ENCODE results near the gene CHRDL2. TPM values are rescaled to one million over a fixed set of nuclear protein-coding genes. Genes with fewer than 3 reads are reported as not detected.
A peak's percentile ranks its signal among the peaks of the same experiment; 100 is the strongest.

The CHRDL2 gene
- total and polyA plus RNA-seq, 4 donors: 0.23 to 14.5 (median 4.1) TPM; not detected in 1

DNA sequence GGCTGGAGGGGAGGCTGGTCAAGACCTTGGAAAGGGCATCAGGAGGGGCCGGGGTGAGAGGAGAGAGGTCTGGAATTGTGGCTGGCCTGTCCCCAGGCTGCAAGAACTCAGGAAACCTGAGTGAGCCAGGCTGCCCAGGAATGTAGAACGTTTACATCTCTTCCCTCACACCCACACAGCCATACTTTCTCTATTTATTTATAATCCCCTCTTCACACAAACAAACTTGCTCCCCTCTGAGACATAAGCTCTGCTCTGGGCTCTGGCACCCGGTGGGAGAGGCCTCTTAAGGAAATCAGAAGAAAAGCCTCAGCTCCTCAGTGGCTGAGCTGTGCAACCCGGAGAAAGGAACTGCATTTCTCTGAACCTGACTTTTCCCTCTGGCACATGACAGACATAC is 5.5 kb downstream of the CHRDL2 start:
- H3K36me3 ChIP-seq (ENCODE audit: control insufficient read depth in 1 of 2, insufficient read depth in 2 of 2, low read length in 1 of 2): no peaks in the 10 kb centered on the region
- no peak overlapping the region for H3K27ac ChIP-seq (ENCODE audit: low read depth in 1 of 2, low read length in 2 of 2)
- H3K9me3 ChIP-seq (ENCODE audit: control insufficient read depth, low read length): no peaks in the 10 kb centered on the region
- ATAC-seq (ENCODE audit: low FRiP score) (no peak), DNase-seq (no peak)
- no peak overlapping the region for H3K4me3 ChIP-seq (ENCODE audit: low read length in 2 of 2)
- peaks cover 0 to under 1% of the 10 kb centered on the region in 2 donors for H3K4me1 ChIP-seq (ENCODE audit: control insufficient read depth in 1 of 2, insufficient read depth in 2 of 2, low read length in 2 of 2)
- intact Hi-C loops (cut with DNase I): loop anchor here (1.0 to 10.0 kb wide), 5 partner anchors 25 to 231 kb away; partner anchors contain the start of gene LIPT2 (in 1 of the 2)
- 50 to 57% methylated on average over 4 of the region's 4 CpGs for WGBS, 2 donors
- H3K27me3 ChIP-seq (ENCODE audit: control insufficient read depth in 1 of 2, insufficient read depth in 2 of 2, low read length in 1 of 2): no peaks in the 10 kb centered on the region

DNA sequence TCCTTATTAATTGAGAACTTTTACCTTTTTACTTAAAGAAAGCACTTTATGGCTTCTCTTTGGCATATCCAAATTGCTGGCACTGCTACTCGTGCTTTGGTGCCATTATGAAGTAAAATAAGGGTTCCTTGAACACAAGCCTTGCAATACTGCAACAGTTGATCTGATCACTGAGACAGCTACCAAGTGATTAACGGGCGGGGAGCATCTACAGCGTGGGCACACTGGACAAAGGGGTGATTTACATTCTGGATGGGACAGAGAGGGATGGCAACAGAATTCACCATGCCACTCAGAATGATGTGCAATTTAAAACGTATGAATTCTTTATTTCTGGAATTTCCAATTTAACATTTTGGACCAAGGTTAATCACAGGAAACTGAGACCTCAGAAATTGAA is 7.7 kb downstream of the CHRDL2 start:
- Histone ChIP-seq H3K27me3 (ENCODE audit: control insufficient read depth in 1 of 2, insufficient read depth in 2 of 2, low read length in 1 of 2) (no peaks in the 10 kb centered on the region), H3K36me3 (ENCODE audit: control insufficient read depth in 1 of 2, insufficient read depth in 2 of 2, low read length in 1 of 2) (no peaks in the 10 kb centered on the region), H3K4me1 (ENCODE audit: control insufficient read depth in 1 of 2, insufficient read depth in 2 of 2, low read length in 2 of 2) (peaks cover 0 to 7% of the 10 kb centered on the region in 2 donors), H3K4me3 (ENCODE audit: low read length in 2 of 2) (no peak overlapping the region), H3K27ac (ENCODE audit: low read depth in 1 of 2, low read length in 2 of 2) (no peak overlapping the region), H3K9me3 (ENCODE audit: control insufficient read depth, low read length) (no peaks in the 10 kb centered on the region)
- WGBS, 2 donors: 84 to 85% methylated on average over 5 of the region's 5 CpGs
- no peak for DNase-seq
- intact Hi-C loops (cut with DNase I): loop anchor here (2.0 to 10.0 kb wide), 3 partner anchors 21 to 229 kb away; partner anchors contain the start of gene LIPT2 (in 1 of the 2)
- ATAC-seq (ENCODE audit: low FRiP score): no peak

DNA sequence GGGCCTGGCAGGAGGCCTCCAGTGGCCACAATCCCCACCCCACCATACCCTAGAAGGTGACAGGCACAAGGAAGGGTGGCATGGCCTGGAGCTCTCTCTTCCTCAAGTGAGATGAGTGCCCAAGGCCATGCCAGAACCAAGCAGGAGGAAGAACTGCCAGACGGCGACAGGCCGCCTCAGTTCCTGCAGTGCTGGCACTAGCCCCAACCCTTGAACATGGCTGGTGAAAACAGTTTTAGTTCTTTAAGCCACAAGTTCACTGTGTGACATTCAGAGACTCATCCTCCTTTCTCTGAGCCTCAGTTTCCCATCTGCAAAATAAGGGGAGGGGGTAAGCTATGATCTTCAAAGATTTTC is 9.8 kb downstream of the CHRDL2 start:
- H3K4me3 ChIP-seq (ENCODE audit: low read length in 2 of 2): no peak overlapping the region
- no peaks in the 10 kb centered on the region for H3K27me3 ChIP-seq (ENCODE audit: control insufficient read depth in 1 of 2, insufficient read depth in 2 of 2, low read length in 1 of 2)
- DNase-seq (no peak), ATAC-seq (ENCODE audit: low FRiP score) (no peak)
- no peaks in the 10 kb centered on the region for H3K9me3 ChIP-seq (ENCODE audit: control insufficient read depth, low read length)
- WGBS, 2 donors: 10 to 27% methylated on average over 3 of the region's 3 CpGs
- peaks cover 0 to 7% of the 10 kb centered on the region in 2 donors for H3K4me1 ChIP-seq (ENCODE audit: control insufficient read depth in 1 of 2, insufficient read depth in 2 of 2, low read length in 2 of 2)
- H3K27ac ChIP-seq (ENCODE audit: low read depth in 1 of 2, low read length in 2 of 2): no peak overlapping the region
- intact Hi-C loops (cut with DNase I): loop anchor here (10.0 kb wide), 2 partner anchors 87 to 227 kb away; partner anchors contain the start of gene LIPT2 (in 1 of the 2)
- H3K36me3 ChIP-seq (ENCODE audit: control insufficient read depth in 1 of 2, insufficient read depth in 2 of 2, low read length in 1 of 2): no peaks in the 10 kb centered on the region

DNA sequence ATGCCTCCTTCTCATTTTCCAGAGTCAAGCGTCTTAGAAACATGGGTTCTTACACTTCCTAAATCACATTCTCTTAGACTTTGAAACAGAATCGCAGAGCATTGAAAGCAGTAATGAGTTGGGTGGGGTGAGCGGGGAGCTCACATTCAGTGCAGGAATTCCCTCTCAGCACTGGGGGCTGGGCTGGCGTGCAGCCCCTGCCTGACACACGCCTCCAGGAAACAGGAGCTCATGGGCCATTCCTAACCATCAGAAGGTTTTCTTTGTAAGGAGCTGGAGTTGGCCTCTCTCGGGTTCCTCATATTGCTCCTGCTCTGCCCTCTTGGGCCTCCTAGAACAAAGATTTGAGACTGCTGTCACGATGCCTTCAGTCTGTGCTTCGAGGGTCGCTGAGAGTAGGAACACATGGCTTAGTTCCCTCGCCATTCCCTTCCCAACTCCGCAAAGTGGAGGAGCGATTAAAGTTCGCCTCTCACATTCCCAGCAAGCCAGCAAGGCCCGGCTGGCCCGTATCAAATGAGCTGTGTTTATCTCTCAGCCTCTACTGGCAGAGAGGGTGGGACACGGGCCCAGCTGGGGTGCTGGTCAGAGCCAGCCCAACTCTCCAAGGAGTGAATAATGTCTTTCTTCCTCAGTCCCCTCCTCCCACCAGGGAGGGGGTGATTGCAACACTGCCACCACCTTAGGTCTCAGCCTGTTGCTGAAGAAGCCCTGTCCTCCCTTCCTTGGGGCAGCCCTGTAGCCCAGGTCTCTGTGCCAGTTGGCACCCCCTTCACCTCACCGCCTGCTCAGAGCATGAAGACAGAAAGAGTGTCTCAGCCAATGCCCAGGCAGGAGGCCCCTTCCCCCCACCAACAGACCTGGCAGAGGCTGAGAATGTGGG is 10.4 kb downstream of the CHRDL2 start:
- intact Hi-C loops (cut with DNase I): loop anchor here (10.0 kb wide), 2 partner anchors 86 to 226 kb away; partner anchors contain the start of gene LIPT2 (in 1 of the 2)

DNA sequence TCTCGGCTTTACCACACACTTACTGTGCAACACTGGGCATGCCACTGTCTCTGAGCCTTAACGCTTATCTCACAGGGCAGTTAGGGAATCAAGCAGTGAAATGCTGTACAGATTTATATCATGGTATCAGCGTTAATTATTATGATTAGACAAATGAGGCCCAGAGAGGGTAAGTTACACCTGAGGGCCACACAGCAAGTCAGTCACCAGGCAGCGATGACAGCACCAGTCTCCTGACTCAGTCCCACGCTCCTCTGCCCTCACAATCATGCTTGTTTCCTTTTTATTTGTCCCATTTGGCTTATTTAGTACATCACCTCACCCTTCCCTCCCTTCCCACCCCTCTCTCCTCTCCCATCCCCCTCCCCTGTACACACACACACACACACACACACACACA is 12.2 kb downstream of the CHRDL2 start:
- Histone ChIP-seq H3K4me1 (ENCODE audit: control insufficient read depth in 1 of 2, insufficient read depth in 2 of 2, low read length in 2 of 2) (peaks cover 0 to 7% of the 10 kb centered on the region in 2 donors), H3K36me3 (ENCODE audit: control insufficient read depth in 1 of 2, insufficient read depth in 2 of 2, low read length in 1 of 2) (no peaks in the 10 kb centered on the region), H3K4me3 (ENCODE audit: low read length in 2 of 2) (no peak overlapping the region), H3K27ac (ENCODE audit: low read depth in 1 of 2, low read length in 2 of 2) (no peak overlapping the region), H3K27me3 (ENCODE audit: control insufficient read depth in 1 of 2, insufficient read depth in 2 of 2, low read length in 1 of 2) (no peaks in the 10 kb centered on the region), H3K9me3 (ENCODE audit: control insufficient read depth, low read length) (no peaks in the 10 kb centered on the region)
- intact Hi-C loops (cut with DNase I): no loop called here
- WGBS, 2 donors: 83% methylated on average over 5 of the region's 5 CpGs
- ATAC-seq (ENCODE audit: low FRiP score) (no peak), DNase-seq (no peak)

More for the DNA sequence above, 10.4 kb downstream of the CHRDL2 start:
- H3K27me3 ChIP-seq (ENCODE audit: control insufficient read depth in 1 of 2, insufficient read depth in 2 of 2, low read length in 1 of 2): no peaks in the 10 kb centered on the region
- ATAC-seq (ENCODE audit: low FRiP score) (peak; percentile 72), DNase-seq (peak in 1 of 2 donors; percentile 82)
- peak overlapping the region in 1 of 2 donors; percentile 14 for H3K27ac ChIP-seq (ENCODE audit: low read depth in 1 of 2, low read length in 2 of 2)
- WGBS, 2 donors: 13 to 18% methylated on average over 17 of the region's 17 CpGs
- peaks cover 0 to 7% of the 10 kb centered on the region in 2 donors for H3K4me1 ChIP-seq (ENCODE audit: control insufficient read depth in 1 of 2, insufficient read depth in 2 of 2, low read length in 2 of 2)
- no peaks in the 10 kb centered on the region for H3K36me3 ChIP-seq (ENCODE audit: control insufficient read depth in 1 of 2, insufficient read depth in 2 of 2, low read length in 1 of 2)
- no peak overlapping the region for H3K4me3 ChIP-seq (ENCODE audit: low read length in 2 of 2)
- no peaks in the 10 kb centered on the region for H3K9me3 ChIP-seq (ENCODE audit: control insufficient read depth, low read length)

DNA sequence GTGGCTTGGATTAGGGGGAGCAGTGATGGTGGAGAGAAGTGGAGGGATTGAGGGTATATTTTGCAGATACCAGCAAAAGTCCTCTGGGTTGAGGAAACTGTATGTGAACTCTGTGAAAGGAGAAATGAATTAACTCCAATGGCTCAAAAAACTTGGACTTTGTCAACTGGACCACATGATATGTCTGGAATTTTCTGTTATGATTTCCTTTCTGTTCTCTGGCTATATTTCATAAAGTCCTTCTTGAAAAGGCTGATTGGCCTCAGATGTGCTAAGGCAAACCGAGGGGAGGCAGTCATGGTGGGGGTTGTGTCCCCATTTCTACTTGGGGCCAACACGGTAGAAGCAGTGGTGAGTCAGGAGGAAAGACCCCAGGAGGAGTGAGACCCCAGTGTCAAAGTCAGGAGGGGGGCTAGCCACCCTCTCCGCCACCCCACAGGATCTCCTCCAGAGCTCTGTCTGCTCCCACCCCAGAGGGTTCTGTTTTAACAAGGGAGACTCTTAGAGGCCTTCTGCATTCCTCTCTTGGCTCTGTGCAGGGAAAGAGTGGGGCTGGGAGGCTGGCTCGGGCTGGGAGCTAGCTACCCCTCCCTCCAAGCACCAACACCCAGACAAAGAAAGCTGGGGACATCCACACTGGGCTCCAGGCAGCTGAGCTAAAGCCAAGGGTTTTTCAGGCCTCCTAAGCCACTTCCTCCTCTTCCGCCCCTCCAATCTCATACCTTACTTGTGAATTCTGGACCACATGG is 13.8 kb downstream of the CHRDL2 start:
- peaks cover 0 to 7% of the 10 kb centered on the region in 2 donors for H3K4me1 ChIP-seq (ENCODE audit: control insufficient read depth in 1 of 2, insufficient read depth in 2 of 2, low read length in 2 of 2)
- no peak overlapping the region for H3K4me3 ChIP-seq (ENCODE audit: low read length in 2 of 2)
- H3K36me3 ChIP-seq (ENCODE audit: control insufficient read depth in 1 of 2, insufficient read depth in 2 of 2, low read length in 1 of 2): no peaks in the 10 kb centered on the region
- ATAC-seq (ENCODE audit: low FRiP score) (no peak), DNase-seq (no peak)
- intact Hi-C loops (cut with DNase I): no loop called here
- 15 to 25% methylated on average over 5 of the region's 5 CpGs for WGBS, 2 donors
- H3K27me3 ChIP-seq (ENCODE audit: control insufficient read depth in 1 of 2, insufficient read depth in 2 of 2, low read length in 1 of 2): no peaks in the 10 kb centered on the region
- H3K9me3 ChIP-seq (ENCODE audit: control insufficient read depth, low read length): no peaks in the 10 kb centered on the region
- peak overlapping the region; percentile 4 to 49 for H3K27ac ChIP-seq (ENCODE audit: low read depth in 1 of 2, low read length in 2 of 2)

DNA sequence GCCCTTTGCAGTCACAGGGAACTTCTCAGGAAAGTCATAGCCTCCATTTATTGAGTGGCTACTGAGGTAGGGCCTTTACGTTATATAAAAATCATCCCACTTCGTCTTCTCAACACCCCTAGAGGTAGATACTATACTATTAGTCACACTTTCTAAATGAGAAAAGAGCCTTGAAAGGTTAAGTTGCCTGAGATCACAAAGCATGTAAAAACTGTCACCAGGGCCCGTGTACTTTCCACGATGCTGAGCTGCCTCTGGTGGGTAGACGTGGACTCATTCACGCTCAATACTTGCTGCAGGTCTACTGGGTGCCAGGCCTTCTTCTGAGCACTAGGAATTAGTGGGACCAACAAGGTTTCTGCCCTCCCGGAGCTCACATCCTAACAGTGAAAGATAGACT is 16.3 kb downstream of the CHRDL2 start:
- Histone ChIP-seq H3K4me3 (ENCODE audit: low read length in 2 of 2) (no peak overlapping the region), H3K27ac (ENCODE audit: low read depth in 1 of 2, low read length in 2 of 2) (no peak overlapping the region), H3K36me3 (ENCODE audit: control insufficient read depth in 1 of 2, insufficient read depth in 2 of 2, low read length in 1 of 2) (no peaks in the 10 kb centered on the region), H3K9me3 (ENCODE audit: control insufficient read depth, low read length) (no peaks in the 10 kb centered on the region), H3K27me3 (ENCODE audit: control insufficient read depth in 1 of 2, insufficient read depth in 2 of 2, low read length in 1 of 2) (no peaks in the 10 kb centered on the region), H3K4me1 (ENCODE audit: control insufficient read depth in 1 of 2, insufficient read depth in 2 of 2, low read length in 2 of 2) (no peaks in the 10 kb centered on the region)
- ATAC-seq (ENCODE audit: low FRiP score): no peak
- peak in 1 of 2 donors; percentile 16 for DNase-seq
- intact Hi-C loops (cut with DNase I): no loop called here
- 94 to 95% methylated on average over 7 of the region's 7 CpGs for WGBS, 2 donors

DNA sequence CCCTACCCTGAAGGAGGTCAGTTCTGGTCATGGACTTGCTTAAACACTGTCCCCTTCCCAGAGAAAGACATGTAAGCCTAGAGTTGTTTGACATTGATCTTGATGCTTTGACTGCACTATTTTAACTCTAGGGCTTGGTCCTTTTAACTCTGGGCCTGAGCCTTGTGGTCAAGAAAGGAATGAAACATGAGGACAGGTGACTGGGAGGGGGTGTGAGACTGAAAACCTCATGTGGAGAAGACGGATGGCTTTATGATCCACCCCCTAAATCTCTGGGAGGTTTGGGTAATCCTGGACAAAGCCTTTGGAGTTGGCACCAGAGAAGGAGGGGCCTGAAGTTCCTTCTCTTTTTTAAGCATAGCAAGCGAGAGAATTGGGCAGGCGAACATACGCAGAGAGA is 17.5 kb downstream of the CHRDL2 start:
- intact Hi-C loops (cut with DNase I): no loop called here
- Histone ChIP-seq H3K36me3 (ENCODE audit: control insufficient read depth in 1 of 2, insufficient read depth in 2 of 2, low read length in 1 of 2) (no peaks in the 10 kb centered on the region), H3K27ac (ENCODE audit: low read depth in 1 of 2, low read length in 2 of 2) (no peak overlapping the region), H3K27me3 (ENCODE audit: control insufficient read depth in 1 of 2, insufficient read depth in 2 of 2, low read length in 1 of 2) (no peaks in the 10 kb centered on the region), H3K4me1 (ENCODE audit: control insufficient read depth in 1 of 2, insufficient read depth in 2 of 2, low read length in 2 of 2) (no peaks in the 10 kb centered on the region), H3K9me3 (ENCODE audit: control insufficient read depth, low read length) (no peaks in the 10 kb centered on the region), H3K4me3 (ENCODE audit: low read length in 2 of 2) (no peak overlapping the region)
- DNase-seq (no peak), ATAC-seq (ENCODE audit: low FRiP score) (no peak)
- WGBS, 2 donors: 71 to 73% methylated on average over 4 of the region's 4 CpGs
